ENCODE data around the gene CCL20. TPM values are rescaled to one million over a fixed set of nuclear protein-coding genes. Genes with fewer than 3 reads are reported as not detected.

CCL20 gene
- polyA plus RNA-seq, 1 of the 3 experiments (the other 2 are of a cell fraction): 0.12 TPM

- POLR2A ChIA-PET: no interaction called here
- H3K36me3 ChIP-seq (replicated peaks in 1 of 2; ENCODE audit: control insufficient read depth in 1 of 2, insufficient read depth in 2 of 2, low read length in 1 of 2): no peaks in the 10 kb centered on the region
Observed at GRCh38 chr2:227816507-227817294, 3.1 kb downstream of the CCL20 start.

GRCh38 chr2:227817336-227817735, 3.7 kb downstream of the CCL20 start:
- Histone ChIP-seq H3K36me3 (replicated peaks in 1 of 2; ENCODE audit: control insufficient read depth in 1 of 2, insufficient read depth in 2 of 2, low read length in 1 of 2) (no peaks in the 10 kb centered on the region), H3K27me3 (ENCODE audit: insufficient read depth) (no peaks in the 10 kb centered on the region), H3K9me3 (no peaks in the 10 kb centered on the region), H3K4me2 (peak overlapping the region; percentile 79), H3K79me2 (ENCODE audit: insufficient read depth) (peaks cover 4% of the 10 kb centered on the region; the same call in 1 of the 2 replicates), H3K4me1 (ENCODE audit: control insufficient read depth in 1 of 2, insufficient read depth in 2 of 2, low read depth in 1 of 2, low read length in 1 of 2) (peaks cover 0 to 16% of the 10 kb centered on the region in 2 experiments; a peak in 2 of 4 replicates), H3K27ac (ENCODE audit: low read depth in 2 of 2, low read length in 1 of 2) (peak overlapping the region in 1 of 2 experiments; percentile 92; a peak in 3 of 4 replicates), H3K9ac (peak overlapping the region; percentile 60), H3K9me2 (no peaks in the 10 kb centered on the region), H3F3A (replicated peaks; ENCODE audit: insufficient read depth) (peaks cover 24% of the 10 kb centered on the region), H4K20me1 (ENCODE audit: insufficient read depth) (no peaks in the 10 kb centered on the region), H2AFZ (ENCODE audit: low read depth) (peak overlapping the region; percentile 55; the same call in 1 of the 2 replicates), H3K4me3 (ENCODE audit: low read depth in 2 of 2, low read length in 1 of 2) (peak overlapping the region in 1 of 2 experiments; percentile 50; a peak in 2 of 4 replicates)
- no peak for DNase-seq
- ChIA-PET CTCF (no interaction called here), POLR2A (no interaction called here)
- 22% methylated on average over 1 of the region's 1 CpG for WGBS (ENCODE audit: low lambda C conversion rate)
- no peak for TF ChIP-seq RAD21 (IDR thresholded peaks at IDR 0.05; ENCODE audit: low read length)

More at GRCh38 chr2:227816507-227817294, 3.1 kb downstream of the CCL20 start:
- Histone ChIP-seq H3K4me2 (peak overlapping the region; percentile 79), H3F3A (replicated peaks; ENCODE audit: insufficient read depth) (peaks cover 24% of the 10 kb centered on the region), H3K9ac (peak overlapping the region; percentile 60; the same call in 1 of the 2 replicates), H3K9me2 (no peaks in the 10 kb centered on the region), H4K20me1 (ENCODE audit: insufficient read depth) (no peaks in the 10 kb centered on the region), H3K27ac (ENCODE audit: low read depth in 2 of 2, low read length in 1 of 2) (peak overlapping the region in 1 of 2 experiments; percentile 92; a peak in 2 of 4 replicates), H3K4me1 (ENCODE audit: control insufficient read depth in 1 of 2, insufficient read depth in 2 of 2, low read depth in 1 of 2, low read length in 1 of 2) (peaks cover 0 to 16% of the 10 kb centered on the region in 2 experiments; a peak in 2 of 4 replicates), H3K79me2 (ENCODE audit: insufficient read depth) (peaks cover 4% of the 10 kb centered on the region; the same call in 1 of the 2 replicates), H3K27me3 (ENCODE audit: insufficient read depth) (no peaks in the 10 kb centered on the region), H3K4me3 (ENCODE audit: low read depth in 2 of 2, low read length in 1 of 2) (peak overlapping the region in 1 of 2 experiments; percentile 33; a peak in 1 of 4 replicates), H3K9me3 (no peaks in the 10 kb centered on the region), H2AFZ (ENCODE audit: low read depth) (peak overlapping the region; percentile 64; the same call in 1 of the 2 replicates)
- TF ChIP-seq YY1 (IDR thresholded peaks at IDR 0.05; ENCODE audit: low read depth) (no peak), MEF2A (IDR thresholded peaks at IDR 0.05; ENCODE audit: borderline replicate concordance, low read depth) (no peak), EZH2phosphoT487 (IDR thresholded peaks at IDR 0.05; ENCODE audit: borderline replicate concordance, low read depth) (no peak), FOSL2 (IDR thresholded peaks at IDR 0.05; ENCODE audit: borderline replicate concordance, low read depth) (no peak), PBX3 (IDR thresholded peaks at IDR 0.05) (no peak), CHD2 (IDR thresholded peaks at IDR 0.05; ENCODE audit: low read length, partially characterized antibody) (no peak), TCF12 (IDR thresholded peaks at IDR 0.05) (no peak), GATA2 (CRISPR knock-in tag; IDR thresholded peaks at IDR 0.05) (no peak), FOXM1 (IDR thresholded peaks at IDR 0.05; ENCODE audit: low read depth) (no peak), USF1 (IDR thresholded peaks at IDR 0.05; ENCODE audit: borderline replicate concordance, low read depth) (no peak), RFX5 (IDR thresholded peaks at IDR 0.05; ENCODE audit: low read length) (no peak)
- CTCF ChIA-PET: no interaction called here
- 44% methylated on average over 2 of the region's 2 CpGs for WGBS (ENCODE audit: low lambda C conversion rate)
- DNase-seq: no peak

Data from SK-N-SH (cell line).